GM18511 (cell line): ENCODE results near the gene NR3C2.
"Not testable (repeated sequence)": the region's sequence is repeated elsewhere in the genome, so short reads cannot be mapped to it uniquely, and the experiment has no call there.

ENCODE experiments used
- ATAC-seq: cut with Tn5 transposase; IDR thresholded peaks from one replicate; pipeline ENCODE4 v1.9.1; 2021; ENCODE audit warnings: mild to moderate bottlenecking, moderate library complexity; ENCODE audit not compliant: unreplicated experiment

The NR3C2 gene

GRCh38 chr4:148323316-148323715, 118.9 kb downstream of the NR3C2 start:
- not testable (repeated sequence) for ATAC-seq

DNA sequence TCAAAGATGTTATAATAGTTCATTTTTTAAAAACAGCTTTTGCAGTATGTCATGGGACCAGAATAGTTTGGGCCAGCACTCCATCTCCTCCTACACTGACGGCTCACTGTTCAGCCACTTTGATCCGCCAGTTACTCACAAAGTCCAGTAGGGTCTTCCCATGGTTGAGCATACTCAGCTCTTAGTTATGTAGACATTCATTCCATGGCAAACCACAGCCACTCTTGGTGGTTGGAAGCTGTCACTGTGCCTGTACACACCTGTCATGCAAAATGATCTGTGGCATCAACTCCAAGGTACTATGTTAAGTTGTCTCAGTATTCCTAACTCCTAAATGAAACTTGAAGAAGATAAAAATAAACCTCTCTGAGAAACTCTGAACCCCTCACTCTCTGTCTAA, 127.2 kb downstream of the NR3C2 start:
- no peak for ATAC-seq

DNA sequence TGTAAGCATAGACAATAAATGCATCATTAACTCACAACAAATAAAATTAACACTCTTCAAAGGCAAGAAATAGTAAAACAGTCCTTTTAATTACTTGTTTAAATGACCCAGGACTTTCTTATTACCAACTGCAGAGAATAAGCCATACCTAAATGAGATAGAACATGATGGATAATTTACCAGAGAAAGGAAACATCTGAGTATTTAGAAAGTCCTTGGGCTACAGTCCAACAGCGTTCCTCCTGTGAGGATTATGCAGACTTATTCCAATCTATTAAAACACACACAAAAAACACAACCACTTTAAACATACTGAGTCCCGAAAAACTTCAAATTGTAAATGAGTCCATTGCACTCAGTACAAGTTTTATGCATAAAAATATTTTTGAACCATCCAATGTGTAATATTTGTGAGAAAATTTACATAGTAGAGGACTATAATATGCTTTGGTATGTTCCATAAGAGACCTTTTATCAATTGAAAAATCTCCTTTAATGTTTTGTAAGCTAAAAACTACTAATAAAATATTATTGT, 129.2 kb downstream of the NR3C2 start:
- ATAC-seq: no peak

DNA sequence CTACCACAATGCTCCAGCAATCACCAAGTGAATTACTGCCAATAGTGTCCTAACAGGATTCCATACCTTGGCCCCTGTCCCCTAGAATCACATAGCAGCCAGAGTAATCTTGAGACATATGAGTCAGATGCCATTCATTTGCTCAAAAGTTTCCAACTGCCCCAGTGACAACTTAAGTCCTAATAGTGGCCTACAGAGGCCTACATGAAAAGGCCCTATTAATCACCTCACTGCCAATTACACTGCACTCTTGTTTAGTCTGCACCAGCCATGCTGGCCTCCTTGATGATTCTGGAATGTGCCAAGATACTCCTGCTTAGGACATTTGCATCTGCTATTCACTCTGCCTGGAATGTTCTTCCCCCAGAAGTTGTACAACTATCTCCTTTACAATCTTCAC, 130.7 kb downstream of the NR3C2 start:
- ATAC-seq: no peak

DNA sequence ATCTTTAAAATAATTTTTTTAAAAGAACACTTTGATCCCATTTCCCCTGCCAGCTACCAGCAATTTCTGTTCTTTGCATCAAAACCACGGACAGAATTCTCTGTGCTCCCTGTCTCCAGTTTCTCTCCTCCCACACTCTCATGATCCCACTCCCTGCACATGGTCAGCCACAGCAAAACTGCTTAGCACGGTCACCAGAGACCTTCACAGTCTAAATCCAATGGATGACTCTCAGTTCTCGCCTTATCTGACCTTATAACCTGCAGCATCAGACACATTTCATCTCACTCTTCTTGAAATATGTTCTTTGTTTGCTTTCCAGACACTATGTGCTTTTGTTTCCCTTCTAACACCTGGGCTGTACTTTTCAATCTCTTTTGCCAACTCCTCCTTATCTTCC, 131.5 kb downstream of the NR3C2 start:
- ATAC-seq: no peak

- no peak for ATAC-seq
Measured at GRCh38 chr4:148305751-148306150, 136.5 kb downstream of the NR3C2 start.

GRCh38 chr4:148302416-148302815, 139.8 kb downstream of the NR3C2 start:
- ATAC-seq: no peak

DNA sequence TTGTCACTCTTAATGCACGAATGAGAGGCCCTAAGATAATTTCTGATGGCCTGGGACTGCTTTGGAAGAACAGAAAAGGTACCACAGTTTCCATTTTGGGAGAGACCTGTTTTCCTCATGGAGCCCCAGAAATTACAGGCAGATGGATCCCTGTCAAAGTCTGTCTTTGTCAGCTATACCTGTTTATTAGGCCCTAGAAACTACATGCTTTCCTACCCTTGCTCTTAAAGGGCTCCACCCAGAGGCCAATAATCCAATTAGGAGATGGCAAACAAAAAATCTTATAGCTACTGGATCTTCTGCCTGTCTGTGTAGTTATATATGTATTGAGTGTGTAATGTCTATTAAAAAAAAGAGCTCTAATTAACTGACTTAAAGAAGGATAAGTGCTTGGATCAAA, 141.3 kb downstream of the NR3C2 start:
- no peak for ATAC-seq

GRCh38 chr4:148299337-148299736, 142.9 kb downstream of the NR3C2 start:
- ATAC-seq: no peak

DNA sequence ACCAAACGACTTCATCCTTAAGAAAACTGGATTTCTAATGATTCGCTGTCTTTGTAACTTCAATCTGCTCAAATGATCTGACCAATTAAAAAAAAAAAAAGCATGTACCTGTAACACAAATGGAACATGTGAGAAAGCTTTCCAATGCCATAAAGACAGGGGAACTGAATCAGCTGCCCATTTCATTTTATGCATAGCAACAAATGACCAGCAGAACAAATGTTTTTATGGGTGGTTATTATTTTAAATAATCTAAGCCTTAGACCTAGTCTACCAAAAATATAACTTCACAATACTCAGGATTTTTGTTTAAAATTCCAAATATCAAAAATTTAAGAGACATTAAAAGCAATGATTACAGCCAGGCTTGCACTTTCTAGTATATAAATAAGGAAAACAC, 145.7 kb downstream of the NR3C2 start:
- no peak for ATAC-seq

DNA sequence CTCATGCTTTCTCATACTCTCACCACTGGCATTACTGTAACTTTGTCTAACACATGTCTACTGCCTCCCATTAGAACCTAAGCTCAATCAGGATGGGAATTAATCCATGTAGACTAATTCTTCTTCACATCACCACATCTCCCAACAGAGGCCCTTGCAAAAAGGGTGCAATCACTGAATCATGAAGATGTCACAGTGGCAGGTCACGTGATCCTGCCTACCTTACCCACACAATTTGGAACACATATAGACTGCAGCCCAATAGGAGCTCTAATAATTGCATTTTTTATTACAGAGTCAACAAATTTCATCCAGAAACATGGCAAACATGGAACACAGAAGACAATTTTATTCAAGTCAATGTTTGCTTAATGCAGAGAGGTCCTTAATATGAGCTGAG, 146.6 kb downstream of the NR3C2 start:
- no peak for ATAC-seq

DNA sequence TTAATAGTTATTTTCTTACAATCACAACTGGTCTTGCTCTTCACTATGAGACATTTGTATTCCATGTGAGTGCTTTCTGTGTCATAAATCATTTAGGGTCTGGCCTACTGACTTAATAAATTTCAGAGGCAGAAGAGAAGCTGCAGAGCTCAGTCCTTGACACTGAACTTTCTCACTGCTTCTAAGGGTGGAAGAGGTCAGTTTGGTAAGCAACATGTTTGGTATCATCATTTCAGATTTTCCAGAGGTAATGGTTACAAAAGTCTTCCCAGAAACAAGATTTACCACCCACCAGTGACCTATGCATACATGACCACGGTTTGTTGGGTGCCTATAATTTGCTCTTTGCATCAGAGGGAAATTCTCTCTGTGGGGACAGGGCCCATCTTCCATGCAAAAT, 148.6 kb downstream of the NR3C2 start:
- no peak for ATAC-seq

DNA sequence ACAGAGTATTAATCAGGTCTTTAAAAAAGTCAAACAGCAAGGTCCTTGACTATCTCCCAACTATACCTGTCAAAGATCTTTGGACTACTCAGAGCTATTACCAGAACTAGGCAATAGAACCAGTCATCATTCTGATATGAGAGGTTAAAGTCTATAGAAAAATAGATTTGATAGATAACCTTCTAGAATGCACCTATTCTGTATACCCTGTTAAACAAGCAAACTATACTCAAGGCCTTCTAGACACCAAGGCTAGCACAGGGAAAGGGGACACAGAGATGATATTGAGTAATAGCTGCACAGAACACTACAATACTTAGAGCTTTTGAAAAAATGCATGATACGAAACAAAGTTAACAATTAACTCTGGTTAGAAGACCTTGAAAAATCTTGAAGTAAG, 149.5 kb downstream of the NR3C2 start:
- ATAC-seq: no peak

DNA sequence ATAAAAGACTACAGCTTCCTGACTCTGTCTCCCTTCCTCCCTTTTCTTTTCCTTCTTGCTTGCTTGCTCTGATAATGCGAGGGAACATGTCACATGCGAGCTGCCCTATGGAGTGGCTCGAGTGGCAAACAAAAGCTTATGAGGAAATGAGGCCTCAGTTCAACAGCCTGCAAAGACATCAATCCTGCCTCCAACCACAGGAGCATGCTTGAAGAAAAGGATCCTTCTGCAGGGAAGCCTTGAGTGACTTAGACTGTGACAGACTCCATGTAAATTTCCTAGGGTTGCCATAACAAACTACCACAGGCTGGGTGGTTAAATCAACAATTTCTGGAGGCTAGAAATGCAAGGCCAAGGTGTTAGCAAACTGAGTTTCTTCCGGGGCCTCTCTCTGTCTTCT, 152.5 kb downstream of the NR3C2 start:
- no peak for ATAC-seq

- no peak for ATAC-seq
Measured at GRCh38 chr4:148288448-148288847, 153.8 kb downstream of the NR3C2 start.

GRCh38 chr4:148287111-148287510, 155.1 kb downstream of the NR3C2 start:
- no peak for ATAC-seq

- ATAC-seq: no peak
Measured at GRCh38 chr4:148286012-148286411, 156.2 kb downstream of the NR3C2 start.

- ATAC-seq: no peak
Measured at GRCh38 chr4:148283665-148284064, 158.5 kb downstream of the NR3C2 start.

GRCh38 chr4:148278310-148278709, 163.9 kb downstream of the NR3C2 start:
- no peak for ATAC-seq

- no peak for ATAC-seq
Measured at GRCh38 chr4:148275266-148275665, 166.9 kb downstream of the NR3C2 start.

DNA sequence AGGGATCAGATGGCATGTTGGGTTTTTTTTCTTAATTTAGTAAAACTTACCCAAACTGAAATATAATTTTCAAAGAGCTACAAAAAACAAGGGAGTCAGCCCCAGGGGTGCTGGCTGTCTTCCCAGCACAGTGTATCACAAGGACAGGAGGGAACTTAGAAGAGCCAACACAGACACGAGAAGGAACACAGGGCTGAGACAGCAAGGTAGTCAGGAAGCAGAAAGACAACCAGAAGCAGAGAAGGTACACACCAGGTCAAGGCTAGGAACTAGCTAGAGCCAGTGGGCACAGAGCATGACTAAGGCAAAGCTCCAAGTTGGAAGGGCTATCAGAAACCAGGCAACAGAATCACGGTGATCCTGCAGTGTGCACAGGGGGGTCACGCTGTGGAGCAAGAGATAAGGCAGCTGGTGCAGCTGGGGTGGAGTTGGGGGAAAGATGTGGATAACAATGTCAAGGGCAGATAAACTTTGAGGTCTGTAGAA, 168.7 kb downstream of the NR3C2 start:
- no peak for ATAC-seq

DNA sequence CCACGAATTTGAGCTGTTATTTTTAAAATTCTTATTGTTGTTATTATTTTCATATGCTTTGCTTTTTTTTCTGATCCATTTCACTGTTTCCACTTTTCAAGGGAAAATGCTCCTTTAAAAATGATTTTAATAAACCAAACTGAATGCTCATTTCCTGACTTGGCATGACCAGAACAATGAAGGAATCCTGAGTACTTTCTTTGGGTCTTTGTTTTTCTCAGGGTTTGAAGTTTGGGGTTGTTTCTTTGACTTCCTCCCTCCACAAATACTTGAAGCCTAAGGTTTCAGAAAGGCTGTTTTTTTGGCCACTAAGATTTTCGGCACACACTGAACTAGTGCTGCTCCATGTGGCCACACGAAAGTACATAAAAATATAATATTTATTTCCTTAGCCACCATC, 171.0 kb downstream of the NR3C2 start:
- ATAC-seq: no peak

DNA sequence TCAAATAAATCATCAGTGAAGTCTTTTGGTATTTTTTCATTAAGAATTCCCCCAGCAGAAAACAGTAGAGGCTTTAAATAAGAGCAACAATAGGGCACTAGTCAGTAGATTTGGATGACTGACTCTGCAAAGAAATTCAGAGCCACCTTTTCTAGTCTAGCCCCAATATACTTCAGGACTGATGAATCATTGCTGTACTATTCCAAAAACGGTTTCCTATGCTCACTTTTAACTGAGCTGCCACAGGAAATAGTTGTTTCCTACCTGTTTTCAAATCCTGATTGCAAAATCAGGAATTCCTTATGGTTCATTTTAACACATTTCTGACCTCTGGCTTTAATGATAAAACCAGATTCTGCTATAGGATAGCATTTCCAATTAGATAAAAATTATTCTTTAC, 171.6 kb downstream of the NR3C2 start:
- no peak for ATAC-seq

DNA sequence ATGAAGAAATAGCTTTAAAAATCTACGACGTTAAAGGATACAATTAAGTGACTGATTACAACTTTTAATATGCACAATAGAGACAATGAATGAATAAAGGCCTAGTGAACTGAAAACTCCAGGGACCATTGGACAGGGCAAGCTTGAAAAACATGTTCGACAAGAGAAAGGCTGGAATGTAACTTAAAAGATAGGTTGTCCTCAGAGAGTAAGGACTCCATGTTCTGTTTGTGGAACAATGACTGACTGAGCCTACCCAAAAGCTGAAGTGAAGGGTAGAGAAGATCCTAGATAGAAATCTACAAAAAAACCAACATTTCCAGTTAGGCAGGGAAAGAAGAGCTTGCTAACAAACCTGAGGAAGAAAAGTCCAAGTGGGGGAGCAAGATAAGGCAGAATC, 173.4 kb downstream of the NR3C2 start:
- ATAC-seq: no peak
